Gastroesophageal sphincter (tissue), 3 donors: ENCODE data around the gene OR5AR1.
"Not testable (repeated sequence)": the region's sequence is repeated elsewhere in the genome, so short reads cannot be mapped to it uniquely, and the experiment has no call there.

Experiments used
- POLR2A ChIP-seq, 2 donors: fragments of 450-650 bp; IDR thresholded peaks; one replicate each; pipeline ENCODE4 v1.6.1; 2017; ENCODE audit warnings: antibody characterized with exemption in 2 of 2, mild to moderate bottlenecking in 2 of 2, moderate library complexity in 1 of 2
- POLR2AphosphoS5 ChIP-seq: sonication (generic); formaldehyde crosslinking; IDR thresholded peaks from one replicate; pipeline ENCODE4 v1.6.1; 2017; ENCODE audit warnings: antibody characterized with exemption
- TF ChIP-seq, protein P1 (sequence below), 4 experiments: fragments of 200-600 bp in 2 of 4; fragments of 450-650 bp in 2 of 4; sonication (generic) in 1 of 4; IDR thresholded peaks; one replicate each; pipeline ENCODE4 v1.5.1; 2017 to 2019; ENCODE audit warnings: antibody characterized with exemption in 4 of 4, mild to moderate bottlenecking in 2 of 4, moderate library complexity in 2 of 4

GRCh38 chr11:56691179-56691578 lies 27.7 kb downstream of the OR5AR1 start:
- TF ChIP-seq, protein P1, sequence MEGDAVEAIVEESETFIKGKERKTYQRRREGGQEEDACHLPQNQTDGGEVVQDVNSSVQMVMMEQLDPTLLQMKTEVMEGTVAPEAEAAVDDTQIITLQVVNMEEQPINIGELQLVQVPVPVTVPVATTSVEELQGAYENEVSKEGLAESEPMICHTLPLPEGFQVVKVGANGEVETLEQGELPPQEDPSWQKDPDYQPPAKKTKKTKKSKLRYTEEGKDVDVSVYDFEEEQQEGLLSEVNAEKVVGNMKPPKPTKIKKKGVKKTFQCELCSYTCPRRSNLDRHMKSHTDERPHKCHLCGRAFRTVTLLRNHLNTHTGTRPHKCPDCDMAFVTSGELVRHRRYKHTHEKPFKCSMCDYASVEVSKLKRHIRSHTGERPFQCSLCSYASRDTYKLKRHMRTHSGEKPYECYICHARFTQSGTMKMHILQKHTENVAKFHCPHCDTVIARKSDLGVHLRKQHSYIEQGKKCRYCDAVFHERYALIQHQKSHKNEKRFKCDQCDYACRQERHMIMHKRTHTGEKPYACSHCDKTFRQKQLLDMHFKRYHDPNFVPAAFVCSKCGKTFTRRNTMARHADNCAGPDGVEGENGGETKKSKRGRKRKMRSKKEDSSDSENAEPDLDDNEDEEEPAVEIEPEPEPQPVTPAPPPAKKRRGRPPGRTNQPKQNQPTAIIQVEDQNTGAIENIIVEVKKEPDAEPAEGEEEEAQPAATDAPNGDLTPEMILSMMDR (IDR thresholded peaks at IDR 0.05), result not testable (repeated sequence)
- not testable (repeated sequence) for TF ChIP-seq POLR2AphosphoS5; POLR2A (IDR thresholded peaks at IDR 0.05)
